Left ventricle myocardium inferior (tissue), 1 donor: ENCODE measurements around the gene DPEP2NB. TPM values are rescaled to one million over a fixed set of nuclear protein-coding genes. Genes with fewer than 3 reads are reported as not detected.
A peak's percentile ranks its signal among the peaks of the same experiment; 100 is the strongest.

Experiments used
- DNase-seq: peaks from one replicate; pipeline ENCODE4 v3.0.0-alpha.2; 2020
- H3K27ac ChIP-seq: fragments of 200-600 bp; replicated peaks from 2 replicates; pipeline ENCODE4 v1.8.0; 2021
- H3K27me3 ChIP-seq: fragments of 200-600 bp; 2 replicates; pipeline ENCODE4 v1.8.0; 2021; ENCODE audit warnings: low read depth
- H3K36me3 ChIP-seq: fragments of 200-600 bp; 2 replicates; pipeline ENCODE4 v1.8.0; 2021
- H3K4me1 ChIP-seq: fragments of 200-600 bp; 2 replicates; pipeline ENCODE4 v1.8.0; 2021
- H3K4me3 ChIP-seq: fragments of 200-600 bp; 2 replicates; pipeline ENCODE4 v1.8.0; 2021; ENCODE audit warnings: mild to moderate bottlenecking, moderate library complexity
- H3K9me3 ChIP-seq: fragments of 200-600 bp; replicated peaks from 2 replicates; pipeline ENCODE4 v1.8.0; 2021
- CTCF ChIP-seq: fragments of 200-600 bp; IDR thresholded peaks from 2 replicates; pipeline ENCODE4 v1.8.0; 2021; ENCODE audit warnings: antibody characterized with exemption, mild to moderate bottlenecking, borderline replicate concordance
- intact Hi-C: fragments of 100-400 bp; cut with micrococcal nuclease; formaldehyde crosslinking; loops from one replicate; pipeline ENCODE4 v1.11.0; 2022
- total RNA-seq: library from RNA; stranded (reverse); fragmentation: NEBNext Ultra II Directional; extraction: Animal tissue kit (Norgen Biotek cat#: 25700); gene quantifications from one replicate; pipeline ENCODE4 v1.2.1, GENCODE V29; 2021
- donor health status: DM: no; HTN: yes; CAD: no; lungs with severe emphysema.

Gene DPEP2NB
- total RNA-seq, 1 donor from 2014 or later = not detected

- no peak for TF ChIP-seq CTCF
- no peaks in the 10 kb centered on the region for H3K9me3 ChIP-seq
- no peaks in the 10 kb centered on the region for H3K27me3 ChIP-seq
- no peak overlapping the region for H3K27ac ChIP-seq
- intact Hi-C loops = no loop called here
- H3K4me1 ChIP-seq = peaks cover 3% of the 10 kb centered on the region
- no peak overlapping the region for H3K4me3 ChIP-seq
- DNase-seq = no peak
- H3K36me3 ChIP-seq = peaks cover 8% of the 10 kb centered on the region
These were observed 13.3 kb upstream of the DPEP2NB start for GRCh38 chr16:68028996-68029395.

DNA sequence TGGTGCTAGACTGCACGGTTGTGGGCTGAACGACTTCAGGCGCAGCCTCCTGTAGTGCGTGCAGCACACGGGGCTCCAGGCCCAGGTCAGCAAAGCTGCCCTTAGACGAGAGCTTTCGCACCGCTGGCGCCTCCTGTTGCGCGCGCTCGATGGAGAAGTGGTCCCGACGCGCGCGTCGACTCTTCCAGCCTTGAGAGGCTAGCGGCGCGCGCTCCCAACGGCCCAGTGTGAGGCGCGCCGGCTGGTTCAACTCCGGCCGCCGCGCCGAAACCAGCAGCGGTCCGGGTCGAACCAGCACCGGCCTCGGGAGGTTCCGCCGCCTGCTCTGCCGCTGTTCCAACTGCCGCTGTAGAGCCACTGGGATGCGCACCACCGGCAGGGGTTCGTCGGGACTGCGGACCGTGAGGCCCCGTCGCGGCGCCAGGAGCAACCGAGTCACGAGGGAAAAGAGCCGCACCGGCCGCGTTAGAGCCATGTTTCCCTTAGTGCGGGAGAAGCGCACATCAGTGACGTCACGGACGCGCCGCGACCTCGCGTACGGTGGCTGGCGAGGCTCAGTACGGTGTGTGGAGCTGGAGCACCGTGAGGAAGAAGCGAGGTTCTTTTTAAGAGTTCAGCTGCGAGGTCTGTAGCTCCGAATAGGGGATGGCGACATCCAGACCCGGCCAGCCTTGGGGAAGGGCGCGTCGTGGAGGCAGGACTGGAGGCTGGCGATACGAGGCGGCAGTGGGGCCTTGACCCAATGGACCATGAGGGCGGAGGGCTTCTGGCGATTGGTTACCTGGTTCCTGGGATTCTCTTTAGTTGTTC lies 7.2 kb upstream of the DPEP2NB start, which contains the start of the genes DDX28 and DUS2:
Gene DDX28 (minus strand): TSS at position 505 of the 810 bp plus-strand sequence. CDS start 30 bp downstream, at position 475.
Gene DUS2 (plus strand): TSS at position 557 of the 810 bp plus-strand sequence. CDS start 14,740 bp downstream, outside the sequence.
- Histone ChIP-seq H3K4me1 (peaks cover 33% of the 10 kb centered on the region), H3K27me3 (no peaks in the 10 kb centered on the region), H3K27ac (peak within 1 kb of the TSS; percentile 88), H3K9me3 (no peaks in the 10 kb centered on the region), H3K4me3 (peak within 1 kb of the TSS; percentile 92), H3K36me3 (peaks cover 8% of the 10 kb centered on the region)
- intact Hi-C loops = no loop called here
- peak; percentile 8 for TF ChIP-seq CTCF
- DNase-seq = peak; percentile 94

DNA sequence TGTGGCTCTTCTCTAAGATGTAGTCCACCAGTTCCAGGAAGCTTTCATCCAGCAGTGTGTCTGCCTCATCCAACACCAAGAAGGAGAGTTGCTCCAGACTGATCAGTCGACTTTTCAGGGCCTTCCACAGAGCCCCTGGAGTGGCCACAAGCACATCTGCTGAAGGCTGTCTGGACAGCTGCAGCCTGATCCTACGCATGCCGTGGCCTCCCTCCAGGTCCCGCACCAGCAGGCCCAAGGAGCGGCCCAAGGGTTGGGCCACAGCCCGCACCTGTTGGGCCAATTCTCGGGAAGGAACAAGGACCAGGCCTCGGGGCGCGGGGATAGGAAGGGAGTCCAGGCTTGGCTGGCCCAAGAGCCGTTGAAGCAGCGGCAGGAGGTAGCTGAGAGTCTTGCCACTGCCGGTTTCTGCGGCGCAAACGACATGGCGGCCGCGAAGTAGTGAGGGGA lies 6.6 kb upstream of the DPEP2NB start:
- Histone ChIP-seq H3K27me3 (no peaks in the 10 kb centered on the region), H3K9me3 (no peaks in the 10 kb centered on the region), H3K4me1 (peaks cover 33% of the 10 kb centered on the region), H3K4me3 (peak overlapping the region; percentile 92), H3K27ac (peak overlapping the region; percentile 88), H3K36me3 (peaks cover 8% of the 10 kb centered on the region)
- DNase-seq = no peak
- TF ChIP-seq CTCF = no peak
- intact Hi-C loops = no loop called here

DNA sequence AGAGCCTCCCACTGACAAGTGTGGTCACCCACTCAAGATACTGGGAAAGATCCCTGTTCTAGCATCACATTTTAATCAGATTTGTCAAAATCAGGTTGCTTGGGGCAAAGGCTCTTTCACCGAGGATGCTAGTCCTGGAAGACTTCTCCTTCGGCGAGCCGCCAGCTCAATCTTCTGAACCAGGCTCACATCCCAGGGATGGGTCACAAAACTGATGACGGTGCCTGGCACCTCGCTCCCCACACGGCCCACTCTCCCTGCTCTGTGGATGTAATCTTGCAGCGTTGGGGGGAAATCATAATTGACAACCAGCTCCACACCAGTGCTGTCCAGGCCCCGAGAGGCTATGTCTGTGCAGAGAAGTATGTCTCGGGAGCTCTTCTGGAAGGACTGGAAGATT lies 5.8 kb upstream of the DPEP2NB start:
- no peak for DNase-seq
- intact Hi-C loops = no loop called here
- H3K4me1 ChIP-seq = peaks cover 33% of the 10 kb centered on the region
- peaks cover 4% of the 10 kb centered on the region for H3K36me3 ChIP-seq
- TF ChIP-seq CTCF = no peak
- H3K27me3 ChIP-seq = no peaks in the 10 kb centered on the region
- H3K9me3 ChIP-seq = no peaks in the 10 kb centered on the region
- H3K4me3 ChIP-seq = peak overlapping the region; percentile 92
- H3K27ac ChIP-seq = no peak overlapping the region

DNA sequence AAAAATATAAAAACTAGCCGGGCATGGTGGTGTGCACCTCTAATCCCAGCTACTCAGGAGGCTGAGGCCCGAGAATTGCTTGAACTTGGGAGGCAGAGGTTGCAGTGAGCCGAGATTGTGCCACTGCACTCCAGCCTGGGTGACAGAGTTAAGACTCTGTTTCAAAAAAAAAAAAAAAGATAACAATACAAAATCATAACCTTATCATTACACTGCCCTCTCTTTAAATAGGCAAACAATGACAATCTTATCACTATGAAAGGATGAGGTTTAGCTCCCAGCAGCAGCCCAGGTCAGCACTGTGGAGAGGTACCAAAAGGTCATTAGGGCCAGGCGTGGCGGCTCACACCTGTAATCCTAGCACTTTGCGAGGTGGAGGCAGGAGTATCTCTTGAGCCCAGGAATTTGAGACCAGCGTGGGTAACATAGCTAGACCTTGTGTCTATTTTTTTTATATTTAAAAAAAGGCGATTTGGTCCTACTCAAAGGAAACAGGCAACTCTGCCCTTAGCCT lies 3.5 kb upstream of the DPEP2NB start:
- Histone ChIP-seq H3K4me3 (no peak overlapping the region), H3K27me3 (no peaks in the 10 kb centered on the region), H3K36me3 (no peaks in the 10 kb centered on the region), H3K9me3 (no peaks in the 10 kb centered on the region), H3K27ac (no peak overlapping the region), H3K4me1 (peaks cover 33% of the 10 kb centered on the region)
- intact Hi-C loops = no loop called here
- DNase-seq = no peak
- no peak for TF ChIP-seq CTCF
